ENCODE measurements around the gene UTP11. TPM values are rescaled to one million over a fixed set of nuclear protein-coding genes. Genes with fewer than 3 reads are reported as not detected.

The UTP11 gene
- total RNA-seq, 2 experiments from 2014 or later: 40.1 to 43.8 TPM

DNA sequence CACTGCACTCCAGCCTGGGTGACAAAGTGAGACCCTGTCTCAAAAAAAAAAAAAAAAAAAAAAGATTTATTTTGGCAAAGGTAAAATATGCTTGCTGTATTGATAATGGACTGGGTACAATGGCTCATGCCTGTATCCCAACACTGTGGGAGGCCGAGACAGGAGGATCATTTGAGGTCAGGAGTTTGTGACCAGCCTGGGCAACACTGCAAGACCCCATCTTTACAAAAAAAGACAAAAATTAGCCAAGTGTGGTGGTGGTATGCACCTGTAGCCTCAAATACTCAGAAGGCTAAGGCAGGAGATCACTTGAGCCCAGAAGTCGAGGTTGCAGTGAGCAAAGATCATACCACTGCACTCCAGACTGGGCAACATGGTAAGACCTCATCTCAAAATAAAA is 29.0 kb upstream of the UTP11 start:
- DNase-seq (ENCODE audit: low spot score): no peak

GRCh38 chr1:37987679-37988078 is 24.9 kb upstream of the UTP11 start:
- Histone ChIP-seq H3K79me2 (ENCODE audit: insufficient read depth, low read depth, low read length) (peaks cover 31% of the 10 kb centered on the region), H3K36me3 (ENCODE audit: insufficient read depth, low read length) (peaks cover 58% of the 10 kb centered on the region), H4K20me1 (ENCODE audit: insufficient read depth, low read length) (peaks cover 7% of the 10 kb centered on the region; the same call in 1 of the 2 replicates), H3K4me3 (ENCODE audit: low read depth, low read length, poor library complexity, severe bottlenecking) (peak overlapping the region; percentile 100), H2AFZ (ENCODE audit: low read length) (no peak overlapping the region), H3K9me3 (ENCODE audit: low read length) (no peaks in the 10 kb centered on the region), H3K27ac (ENCODE audit: low read depth, low read length, poor library complexity, severe bottlenecking) (no peak overlapping the region), H3K4me1 (ENCODE audit: insufficient read depth, low read length, poor library complexity, severe bottlenecking) (peaks cover 12% of the 10 kb centered on the region), H3K4me2 (ENCODE audit: low read length) (peak overlapping the region; percentile 85), H3K9me2 (ENCODE audit: insufficient read depth, low read length) (no peaks in the 10 kb centered on the region)
- TF ChIP-seq EZH2phosphoT487 (IDR thresholded peaks at IDR 0.05; ENCODE audit: borderline replicate concordance, low read depth, low read length): no peak
- TF ChIP-seq CTCF (conservative IDR thresholded peaks at IDR 0.05; ENCODE audit: low read length): no peak
- intact Hi-C loops (cut with micrococcal nuclease; ENCODE audit: unreplicated experiment): loop anchor here (2.0 to 10.0 kb wide), 2 partner anchors 65 to 293 kb away; partner anchors contain the start of gene CDCA8
- no peak for DNase-seq (ENCODE audit: low spot score)
- ChIA-PET CTCF (ENCODE audit: unreplicated experiment) (no interaction called here), POLR2A (no interaction called here)
- no TSS peak for BruUV-seq (replicated peaks)

More for the DNA sequence above, 29.0 kb upstream of the UTP11 start:
- Histone ChIP-seq H3K4me1 (ENCODE audit: insufficient read depth, low read length, poor library complexity, severe bottlenecking) (peaks cover 10% of the 10 kb centered on the region), H4K20me1 (ENCODE audit: insufficient read depth, low read length) (peaks cover 6% of the 10 kb centered on the region), H3K9me3 (ENCODE audit: low read length) (no peaks in the 10 kb centered on the region), H3K36me3 (ENCODE audit: insufficient read depth, low read length) (peaks cover 99% of the 10 kb centered on the region), H3K4me3 (ENCODE audit: low read depth, low read length, poor library complexity, severe bottlenecking) (no peak overlapping the region), H3K9me2 (ENCODE audit: insufficient read depth, low read length) (no peaks in the 10 kb centered on the region), H3K4me2 (ENCODE audit: low read length) (no peak overlapping the region), H3K27ac (ENCODE audit: low read depth, low read length, poor library complexity, severe bottlenecking) (no peak overlapping the region), H2AFZ (ENCODE audit: low read length) (no peak overlapping the region), H3K79me2 (ENCODE audit: insufficient read depth, low read depth, low read length) (peaks cover 18% of the 10 kb centered on the region)
- POLR2A ChIA-PET: interaction anchor here (0.9 kb wide), 1 partner anchor 28 kb away, joined by 3 read pairs; no protein-coding TSS in a partner anchor
- BruUV-seq (replicated peaks): no TSS peak
- CTCF ChIA-PET (ENCODE audit: unreplicated experiment): no interaction called here
- no peak for TF ChIP-seq CTCF (conservative IDR thresholded peaks at IDR 0.05; ENCODE audit: low read length)
- no peak for TF ChIP-seq EZH2phosphoT487 (IDR thresholded peaks at IDR 0.05; ENCODE audit: borderline replicate concordance, low read depth, low read length)
- intact Hi-C loops (cut with micrococcal nuclease; ENCODE audit: unreplicated experiment): loop anchor here (10.0 kb wide), 1 partner anchor 289 kb away; the partner anchor contains the start of gene CDCA8

DNA sequence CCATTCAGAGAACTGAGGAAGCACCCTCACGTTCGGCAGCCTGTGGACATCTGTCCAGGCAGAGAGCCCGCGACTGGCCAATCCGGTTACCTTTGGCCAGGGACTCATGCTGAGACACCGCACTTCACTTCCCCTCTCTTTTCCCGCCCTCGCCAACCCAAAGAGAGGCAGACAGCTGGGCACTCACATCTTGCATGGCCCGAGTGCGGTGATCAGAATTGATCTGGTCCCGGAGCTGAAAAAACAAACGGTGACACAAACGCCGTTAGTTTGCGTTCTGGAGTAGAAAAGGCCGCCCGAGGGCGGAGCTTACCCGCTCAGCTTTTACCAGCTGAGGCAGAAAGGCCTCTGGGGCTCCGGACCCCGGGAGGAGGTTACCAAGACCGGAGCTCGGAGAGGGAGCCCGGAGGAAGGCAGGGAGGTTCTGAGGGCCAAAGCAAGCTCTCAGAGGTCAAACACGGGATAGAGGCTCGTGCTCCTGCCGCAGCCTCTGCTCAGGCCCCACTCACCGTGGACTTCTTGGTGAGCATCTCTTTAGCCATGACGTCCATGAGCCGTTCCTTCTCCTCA is 23.1 kb upstream of the UTP11 start:
- H3K79me2 ChIP-seq (ENCODE audit: insufficient read depth, low read depth, low read length): peaks cover 31% of the 10 kb centered on the region
- CTCF ChIA-PET (ENCODE audit: unreplicated experiment): no interaction called here
- peaks cover 41% of the 10 kb centered on the region for H3K36me3 ChIP-seq (ENCODE audit: insufficient read depth, low read length)
- no peaks in the 10 kb centered on the region for H3K9me3 ChIP-seq (ENCODE audit: low read length)
- peak overlapping the region; percentile 85 for H3K4me2 ChIP-seq (ENCODE audit: low read length)
- peaks cover 7% of the 10 kb centered on the region; the same call in 1 of the 2 replicates for H4K20me1 ChIP-seq (ENCODE audit: insufficient read depth, low read length)
- TF ChIP-seq EZH2phosphoT487 (IDR thresholded peaks at IDR 0.05; ENCODE audit: borderline replicate concordance, low read depth, low read length) (no peak), CTCF (conservative IDR thresholded peaks at IDR 0.05; ENCODE audit: low read length) (no peak)
- intact Hi-C loops (cut with micrococcal nuclease; ENCODE audit: unreplicated experiment): loop anchor here (2.0 to 10.0 kb wide), 2 partner anchors 67 to 295 kb away; partner anchors contain the start of gene CDCA8
- TSS peak; percentile 82 for BruUV-seq (replicated peaks)
- peak overlapping the region; percentile 56; the same call in 1 of the 2 replicates for H2AFZ ChIP-seq (ENCODE audit: low read length)
- POLR2A ChIA-PET: interaction anchor here (0.6 to 1.7 kb wide), 2 partner anchors 22 to 67 kb away, joined by 3 to 7 read pairs; no protein-coding TSS in a partner anchor
- DNase-seq (ENCODE audit: low spot score): peak; percentile 56
- H3K27ac ChIP-seq (ENCODE audit: low read depth, low read length, poor library complexity, severe bottlenecking): peak overlapping the region; percentile 71
- peaks cover 12% of the 10 kb centered on the region for H3K4me1 ChIP-seq (ENCODE audit: insufficient read depth, low read length, poor library complexity, severe bottlenecking)
- peak overlapping the region; percentile 100 for H3K4me3 ChIP-seq (ENCODE audit: low read depth, low read length, poor library complexity, severe bottlenecking)
- no peaks in the 10 kb centered on the region for H3K9me2 ChIP-seq (ENCODE audit: insufficient read depth, low read length)

All from OCI-LY7 (cell line).